Right cardiac atrium (tissue), 5 donors: ENCODE data around the gene KRTAP10-7. TPM values are rescaled to one million over a fixed set of nuclear protein-coding genes. Genes with fewer than 3 reads are reported as not detected.
"Not testable (repeated sequence)": the region's sequence is repeated elsewhere in the genome, so short reads cannot be mapped to it uniquely, and the experiment has no call there.

Experiments used
- ATAC-seq, 2 donors: fragments of 200-7000 bp; cut with Tn5 transposase; one replicate each; pipeline versions ENCODE4 v1.8.0 to v1.9.1; 2020; ENCODE audit warnings: moderate library complexity in 2 of 2, mild to moderate bottlenecking in 1 of 2
- DNase-seq, 3 donors: peaks; one replicate each; pipeline ENCODE4 v3.0.0-alpha.2; 2020
- H3K27ac ChIP-seq: one replicate; pipeline ENCODE4 v1.5.1; 2013; ENCODE audit warnings: mild to moderate bottlenecking, low read length, control low read depth, moderate library complexity
- H3K27me3 ChIP-seq: one replicate; pipeline ENCODE4 v1.6.1; 2013; ENCODE audit not compliant: control insufficient read depth, insufficient read depth
- H3K4me1 ChIP-seq: one replicate; pipeline ENCODE4 v1.6.1; 2013; ENCODE audit warnings: low read length; ENCODE audit not compliant: control insufficient read depth, insufficient read depth
- H3K4me3 ChIP-seq: one replicate; pipeline ENCODE4 v1.5.1; 2013; ENCODE audit warnings: low read length, control low read depth
- H3K9me3 ChIP-seq: one replicate; pipeline ENCODE4 v1.6.1; 2013; ENCODE audit warnings: low read length; ENCODE audit not compliant: control insufficient read depth
- WGBS: extraction: QIAGEN DNeasy Blood & Tissue Kit; methylation state at CpG from one replicate; pipeline ENCODE4 v1.1.7; 2013; 5-methylcytosine and 5-hydroxymethylcytosine counted together
- intact Hi-C, 4 donors: fragments of 100-400 bp; cut with DNase I; formaldehyde crosslinking; loops; one replicate each; pipeline versions ENCODE4 v1.11.0 to v1.14.0; 2022 to 2023
- polyA plus RNA-seq: library from polyadenylated mRNA; stranded (reverse); fragments of 200-250 nt; gene quantifications from one replicate; pipeline ENCODE4 v1.2.3, GENCODE V29; 2013
- total RNA-seq, 4 donors: library from RNA; stranded (reverse); fragmentation: NEBNext Ultra II Directional; extraction: Animal tissue kit (Norgen Biotek cat#: 25700); gene quantifications; one replicate each; pipeline ENCODE4 v1.2.1, GENCODE V29; 2021
- donor health status: healthy with polysubstance abuse.
- donor health status: DM: no; HTN: yes; CAD: no.
- donor health status: DM: no; HTN: no; CAD: no.
- donor health status: DM: no; HTN: yes; CAD: no; lungs with severe emphysema.
- donor health status: DM: yes; HTN: yes; CAD: no.

KRTAP10-7 gene
- total and polyA plus RNA-seq, 5 donors, result not detected

- DNase-seq, H3K4me3 ChIP-seq, H3K9me3 ChIP-seq, H3K4me1 ChIP-seq, intact Hi-C loops, ATAC-seq, H3K27ac ChIP-seq, H3K27me3 ChIP-seq: not testable (repeated sequence)
- 76% methylated on average over 20 of the region's 20 CpGs for WGBS
These were observed 26.9 kb downstream of the KRTAP10-7 start for GRCh38 chr21:44627181-44627822.

- H3K4me1 ChIP-seq, H3K27me3 ChIP-seq, DNase-seq, ATAC-seq, H3K27ac ChIP-seq, H3K4me3 ChIP-seq, intact Hi-C loops, H3K9me3 ChIP-seq: not testable (repeated sequence)
- 53% methylated on average over 15 of the region's 15 CpGs for WGBS
These were observed 27.4 kb downstream of the KRTAP10-7 start for GRCh38 chr21:44627831-44628233.

DNA sequence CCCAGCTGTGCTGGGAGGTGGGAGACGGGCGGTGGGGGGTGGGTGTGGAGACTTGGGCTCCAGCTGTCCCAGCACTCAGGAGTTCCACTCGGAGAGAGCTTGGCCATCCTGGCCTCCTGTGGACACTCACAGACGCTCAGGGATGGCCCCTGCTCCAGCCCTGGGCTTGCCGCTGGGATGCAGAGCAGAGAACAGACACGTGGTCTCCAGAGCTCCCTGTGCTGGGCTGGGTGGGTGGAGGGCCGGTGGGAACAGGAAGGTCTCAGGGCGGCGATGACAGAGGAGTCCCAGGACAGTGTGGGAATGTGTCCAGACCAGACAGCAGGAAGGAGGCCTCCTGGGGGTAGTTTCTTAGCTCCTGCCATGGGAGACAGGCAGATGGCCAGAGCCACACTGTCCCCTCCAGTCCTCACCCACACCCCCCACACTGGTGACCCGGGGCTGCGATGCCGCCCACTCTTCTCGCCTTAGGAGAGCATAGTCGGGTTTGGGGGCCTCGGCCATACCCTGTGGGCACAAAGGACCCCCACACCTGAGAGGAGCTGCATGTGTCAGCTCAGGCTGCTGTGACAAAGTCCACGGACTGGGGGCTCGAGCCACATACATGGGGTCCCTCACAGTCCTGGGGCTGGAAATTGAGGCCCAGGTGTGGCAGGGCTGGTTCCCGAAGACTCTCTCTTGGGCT lies 28.5 kb downstream of the KRTAP10-7 start:
- peak; percentile 39 to 46 for ATAC-seq
- Histone ChIP-seq H3K4me1 (no peaks in the 10 kb centered on the region), H3K4me3 (no peak overlapping the region), H3K27ac (no peak overlapping the region), H3K27me3 (no peaks in the 10 kb centered on the region), H3K9me3 (no peaks in the 10 kb centered on the region)
- DNase-seq, result no peak
- intact Hi-C loops, result no loop called here
- 57% methylated on average over 18 of the region's 18 CpGs for WGBS

- Histone ChIP-seq H3K4me1 (no peaks in the 10 kb centered on the region), H3K9me3 (no peaks in the 10 kb centered on the region), H3K27ac (no peak overlapping the region), H3K27me3 (no peaks in the 10 kb centered on the region), H3K4me3 (no peak overlapping the region)
- DNase-seq (no peak), ATAC-seq (no peak)
- 48% methylated on average over 2 of the region's 2 CpGs for WGBS
- intact Hi-C loops, result no loop called here
These were observed 30.0 kb downstream of the KRTAP10-7 start for GRCh38 chr21:44630440-44630839.

- Histone ChIP-seq H3K4me1 (no peaks in the 10 kb centered on the region), H3K27me3 (no peaks in the 10 kb centered on the region), H3K27ac (no peak overlapping the region), H3K4me3 (no peak overlapping the region), H3K9me3 (no peaks in the 10 kb centered on the region)
- intact Hi-C loops, result no loop called here
- no peak for ATAC-seq
- DNase-seq, result no peak
- 98% methylated on average over 1 of the region's 1 CpG for WGBS
These were observed 31.7 kb downstream of the KRTAP10-7 start for GRCh38 chr21:44632067-44632466.

GRCh38 chr21:44636209-44637017 lies 36.0 kb downstream of the KRTAP10-7 start:
- no peak for DNase-seq
- peak in 1 of 2 donors; percentile 36 for ATAC-seq
- H3K4me3 ChIP-seq, result no peak overlapping the region
- no peaks in the 10 kb centered on the region for H3K27me3 ChIP-seq
- no peaks in the 10 kb centered on the region for H3K4me1 ChIP-seq
- peaks cover 4% of the 10 kb centered on the region for H3K9me3 ChIP-seq
- no peak overlapping the region for H3K27ac ChIP-seq
- WGBS, result 81% methylated on average over 15 of the region's 15 CpGs
- intact Hi-C loops, result no loop called here

DNA sequence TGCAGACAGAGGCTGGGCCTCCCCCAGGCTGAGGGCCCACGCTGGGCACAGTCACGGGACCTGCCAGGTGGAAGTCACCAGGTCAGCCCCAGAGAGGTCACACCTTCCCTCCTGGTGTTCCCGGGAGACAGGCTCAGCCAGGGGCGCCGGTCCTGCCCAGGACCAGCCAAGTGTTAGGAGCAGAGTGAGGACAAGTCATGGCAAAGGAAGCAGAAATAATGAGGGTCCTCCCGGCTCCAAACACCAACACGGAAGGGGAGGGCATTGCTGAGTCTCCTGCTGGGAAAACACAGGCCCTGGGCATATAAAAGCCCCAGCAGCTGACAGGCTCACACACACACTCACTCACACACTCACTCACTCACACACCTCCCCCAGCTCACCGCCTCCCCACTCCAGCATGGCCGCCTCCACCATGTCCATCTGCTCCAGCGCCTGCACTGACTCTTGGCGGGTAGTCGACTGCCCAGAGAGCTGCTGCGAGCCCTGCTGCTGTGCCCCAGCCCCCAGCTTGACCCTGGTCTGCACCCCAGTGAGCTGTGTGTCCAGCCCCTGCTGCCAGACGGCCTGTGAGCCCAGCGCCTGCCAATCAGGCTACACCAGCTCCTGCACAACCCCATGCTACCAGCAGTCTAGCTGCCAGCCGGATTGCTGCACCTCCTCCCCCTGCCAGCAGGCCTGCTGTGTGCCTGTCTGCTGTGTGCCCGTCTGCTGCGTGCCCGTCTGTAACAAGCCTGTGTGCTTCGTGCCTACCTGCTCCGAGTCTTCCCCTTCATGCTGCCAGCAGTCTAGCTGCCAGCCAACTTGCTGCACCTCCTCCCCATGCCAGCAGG lies 36.8 kb downstream of the KRTAP10-7 start, which contains the start of gene KRTAP10-10:
TSS of gene KRTAP10-10 (plus strand) at position 339 of the 833 bp plus-strand sequence. CDS start at position 401, 62 bp downstream.
- no peaks in the 10 kb centered on the region for H3K4me1 ChIP-seq
- ATAC-seq (peak in 1 of 2 donors; percentile 49), DNase-seq (no peak)
- no peak within 1 kb of the TSS for H3K27ac ChIP-seq
- peaks cover 4% of the 10 kb centered on the region for H3K9me3 ChIP-seq
- WGBS, result 47% methylated on average over 21 of the region's 21 CpGs
- H3K27me3 ChIP-seq, result no peaks in the 10 kb centered on the region
- no peak within 1 kb of the TSS for H3K4me3 ChIP-seq
- intact Hi-C loops, result no loop called here

- intact Hi-C loops, H3K27ac ChIP-seq, DNase-seq, ATAC-seq, H3K9me3 ChIP-seq, H3K4me3 ChIP-seq, H3K27me3 ChIP-seq, H3K4me1 ChIP-seq: not testable (repeated sequence)
- WGBS, result 49% methylated on average over 12 of the region's 12 CpGs
These were observed 37.5 kb downstream of the KRTAP10-7 start for GRCh38 chr21:44637851-44638348.

- 77% methylated on average over 21 of the region's 21 CpGs for WGBS
- peak in 1 of 2 donors; percentile 22 for ATAC-seq
- H3K27me3 ChIP-seq, result not testable (repeated sequence)
These were observed 38.3 kb downstream of the KRTAP10-7 start for GRCh38 chr21:44638506-44639330.

GRCh38 chr21:44639331-44639655 lies 38.9 kb downstream of the KRTAP10-7 start:
- Histone ChIP-seq H3K9me3 (peaks cover 4% of the 10 kb centered on the region), H3K4me3 (no peak overlapping the region), H3K27ac (no peak overlapping the region), H3K4me1 (no peaks in the 10 kb centered on the region), H3K27me3 (no peaks in the 10 kb centered on the region)
- intact Hi-C loops, result no loop called here
- ATAC-seq (no peak), DNase-seq (no peak)
- WGBS, result 82% methylated on average over 12 of the region's 12 CpGs

More at GRCh38 chr21:44638506-44639330, 38.3 kb downstream of the KRTAP10-7 start:
- H3K4me3 ChIP-seq, H3K27ac ChIP-seq, H3K9me3 ChIP-seq, DNase-seq, intact Hi-C loops, H3K4me1 ChIP-seq: not testable (repeated sequence)
